ENCODE data around the gene SH3RF1. TPM values are rescaled to one million over a fixed set of nuclear protein-coding genes. Genes with fewer than 3 reads are reported as not detected.

Gene SH3RF1
- polyA plus RNA-seq, 1 experiment, result 11.0 TPM

- H3K4me3 ChIP-seq (ENCODE audit: low read depth, low read length), result no peak overlapping the region
- H3K27me3 ChIP-seq (ENCODE audit: control insufficient read depth, insufficient read depth, low read length), result no peaks in the 10 kb centered on the region
- no peak for DNase-seq (ENCODE audit: low read depth, low spot score)
- H3K27ac ChIP-seq (ENCODE audit: low read depth, low read length), result no peak overlapping the region
- no peaks in the 10 kb centered on the region for H3K9me3 ChIP-seq (ENCODE audit: control insufficient read depth, insufficient read depth, low read length)
- ChIA-PET CTCF (no interaction called here), POLR2A (no interaction called here)
- no peak for TF ChIP-seq CTCF (IDR thresholded peaks at IDR 0.05; ENCODE audit: low read depth, low read length)
Measured at GRCh38 chr4:169131556-169132208, 139.1 kb downstream of the SH3RF1 start.

GRCh38 chr4:169128902-169129301 lies 141.9 kb downstream of the SH3RF1 start:
- CTCF ChIA-PET, result no interaction called here
- Histone ChIP-seq H3K27me3 (ENCODE audit: control insufficient read depth, insufficient read depth, low read length) (no peaks in the 10 kb centered on the region), H3K9me3 (ENCODE audit: control insufficient read depth, insufficient read depth, low read length) (no peaks in the 10 kb centered on the region), H3K27ac (ENCODE audit: low read depth, low read length) (no peak overlapping the region), H3K4me3 (ENCODE audit: low read depth, low read length) (no peak overlapping the region)
- TF ChIP-seq CTCF (IDR thresholded peaks at IDR 0.05; ENCODE audit: low read depth, low read length), result no peak
- DNase-seq (ENCODE audit: low read depth, low spot score), result no peak
- POLR2A ChIA-PET, result no interaction called here

GRCh38 chr4:169127314-169127713 lies 143.4 kb downstream of the SH3RF1 start:
- no peaks in the 10 kb centered on the region for H3K27me3 ChIP-seq (ENCODE audit: control insufficient read depth, insufficient read depth, low read length)
- CTCF ChIA-PET, result interaction anchor here (0.5 kb wide), 1 partner anchor 54 kb away, joined by 5 read pairs; no protein-coding TSS in a partner anchor
- POLR2A ChIA-PET, result no interaction called here
- H3K27ac ChIP-seq (ENCODE audit: low read depth, low read length), result no peak overlapping the region
- TF ChIP-seq CTCF (IDR thresholded peaks at IDR 0.05; ENCODE audit: low read depth, low read length), result no peak
- H3K9me3 ChIP-seq (ENCODE audit: control insufficient read depth, insufficient read depth, low read length), result no peaks in the 10 kb centered on the region
- no peak for DNase-seq (ENCODE audit: low read depth, low spot score)
- no peak overlapping the region for H3K4me3 ChIP-seq (ENCODE audit: low read depth, low read length)

GRCh38 chr4:169124661-169125060 lies 146.1 kb downstream of the SH3RF1 start:
- no peak for DNase-seq (ENCODE audit: low read depth, low spot score)
- Histone ChIP-seq H3K9me3 (ENCODE audit: control insufficient read depth, insufficient read depth, low read length) (no peaks in the 10 kb centered on the region), H3K27ac (ENCODE audit: low read depth, low read length) (no peak overlapping the region), H3K27me3 (ENCODE audit: control insufficient read depth, insufficient read depth, low read length) (no peaks in the 10 kb centered on the region), H3K4me3 (ENCODE audit: low read depth, low read length) (no peak overlapping the region)
- no peak for TF ChIP-seq CTCF (IDR thresholded peaks at IDR 0.05; ENCODE audit: low read depth, low read length)
- POLR2A ChIA-PET, result no interaction called here
- CTCF ChIA-PET, result interaction anchor here (0.9 kb wide), 1 partner anchor 129 kb away, joined by 3 read pairs; no protein-coding TSS in a partner anchor

- no peak for TF ChIP-seq CTCF (IDR thresholded peaks at IDR 0.05; ENCODE audit: low read depth, low read length)
- Histone ChIP-seq H3K27me3 (ENCODE audit: control insufficient read depth, insufficient read depth, low read length) (no peaks in the 10 kb centered on the region), H3K27ac (ENCODE audit: low read depth, low read length) (no peak overlapping the region), H3K9me3 (ENCODE audit: control insufficient read depth, insufficient read depth, low read length) (no peaks in the 10 kb centered on the region), H3K4me3 (ENCODE audit: low read depth, low read length) (no peak overlapping the region)
- POLR2A ChIA-PET, result interaction anchor here (0.5 kb wide), 1 partner anchor 101 kb away, joined by 4 read pairs; no protein-coding TSS in a partner anchor
- CTCF ChIA-PET, result interaction anchor here (1.0 kb wide), 1 partner anchor 127 kb away, joined by 3 read pairs; no protein-coding TSS in a partner anchor
- no peak for DNase-seq (ENCODE audit: low read depth, low spot score)
Measured at GRCh38 chr4:169122422-169122821, 148.3 kb downstream of the SH3RF1 start.
